ENCODE results near the gene D2HGDH. TPM values are rescaled to one million over a fixed set of nuclear protein-coding genes. Genes with fewer than 3 reads are reported as not detected.

D2HGDH gene
- total and polyA plus RNA-seq, 2 experiments from 2014 or later: 3.7 to 17.3 TPM

- ATAC-seq (no peak; the same call in 2 of the 3 replicates), DNase-seq (ENCODE audit: low spot score) (no peak)
- no peaks in the 10 kb centered on the region for H3K4me1 Mint-ChIP-seq
- Histone ChIP-seq H3F3A (replicated peaks; ENCODE audit: low read depth) (0 out of 2 replicates have a peak, but pooled peaks cover 10% of the 10 kb centered on the region), H4K20me1 (replicated peaks; ENCODE audit: insufficient read depth) (no peaks in the 10 kb centered on the region), H3K27ac (ENCODE audit: low read depth) (no peak overlapping the region), H3K9me2 (ENCODE audit: insufficient read depth) (no peaks in the 10 kb centered on the region; the same call in 1 of the 2 replicates), H3K27me3 (ENCODE audit: insufficient read depth) (no peaks in the 10 kb centered on the region), H3K79me2 (replicated peaks; ENCODE audit: insufficient read depth) (no peaks in the 10 kb centered on the region), H3K4me3 (peak overlapping the region; percentile 86), H3K4me2 (peak overlapping the region; percentile 83), H3K36me3 (ENCODE audit: insufficient read depth) (no peaks in the 10 kb centered on the region), H2AFZ (peak overlapping the region; percentile 93), H3K4me1 (ENCODE audit: insufficient read depth) (no peaks in the 10 kb centered on the region; the same call in 1 of the 2 replicates)
- H3K36me3 Mint-ChIP-seq (ENCODE audit: low read depth): no peaks in the 10 kb centered on the region; the same call in 2 of the 3 replicates
- TF ChIP-seq POLR2AphosphoS5 (IDR thresholded peaks at IDR 0.05; ENCODE audit: low read depth): peak; percentile 84
- peak in 1 of 2 experiments; percentile 24; a peak in 2 of 4 replicates for TF ChIP-seq CTCF (conservative IDR thresholded peaks at IDR 0.05; ENCODE audit: low read depth in 2 of 2)
- no peak for TF ChIP-seq EZH2phosphoT487 (IDR thresholded peaks at IDR 0.05; ENCODE audit: unreplicated experiment)
- no peak for TF ChIP-seq ZNF114 (CRISPR knock-in tag; IDR thresholded peaks at IDR 0.05)
- no peak for TF ChIP-seq ETS1 (IDR thresholded peaks at IDR 0.05)
- TF ChIP-seq ZNF331 (CRISPR knock-in tag; IDR thresholded peaks at IDR 0.05; ENCODE audit: low read depth): no peak
- H3K9me3 Mint-ChIP-seq: no peaks in the 10 kb centered on the region; the same call in 2 of the 3 replicates
- no peak overlapping the region for H3K27ac Mint-ChIP-seq
- peaks cover 17% of the 10 kb centered on the region for H3K27me3 Mint-ChIP-seq (ENCODE audit: insufficient read depth, low read depth, poor library complexity)
- peak overlapping the region; percentile 65; the same call in 1 of the 3 replicates for H3K4me3 Mint-ChIP-seq
These were observed 293 bp upstream of the D2HGDH start for GRCh38 chr2:241734208-241734466.

GRCh38 chr2:241736111-241736510, 1.7 kb downstream of the D2HGDH start:
- peak overlapping the region; percentile 79 for H3K4me3 Mint-ChIP-seq
- H3K9me3 Mint-ChIP-seq: no peaks in the 10 kb centered on the region; the same call in 2 of the 3 replicates
- H3K4me1 Mint-ChIP-seq: no peaks in the 10 kb centered on the region
- H3K79me2 ChIP-seq (replicated peaks; ENCODE audit: insufficient read depth): no peaks in the 10 kb centered on the region
- H3K27me3 ChIP-seq (ENCODE audit: insufficient read depth): no peaks in the 10 kb centered on the region
- no peaks in the 10 kb centered on the region for H3K36me3 ChIP-seq (ENCODE audit: insufficient read depth)
- H3F3A ChIP-seq (replicated peaks; ENCODE audit: low read depth): 0 out of 2 replicates have a peak, but pooled peaks cover 10% of the 10 kb centered on the region
- DNase-seq (ENCODE audit: low spot score) (no peak), ATAC-seq (no peak)
- H3K9me2 ChIP-seq (ENCODE audit: insufficient read depth): no peaks in the 10 kb centered on the region; the same call in 1 of the 2 replicates
- no peak overlapping the region for H2AFZ ChIP-seq
- no peak overlapping the region for H3K27ac ChIP-seq (ENCODE audit: low read depth)
- no peak overlapping the region; the same call in 1 of the 2 replicates for H3K4me2 ChIP-seq
- no peaks in the 10 kb centered on the region; the same call in 2 of the 3 replicates for H3K36me3 Mint-ChIP-seq (ENCODE audit: low read depth)
- H4K20me1 ChIP-seq (replicated peaks; ENCODE audit: insufficient read depth): no peaks in the 10 kb centered on the region
- no peaks in the 10 kb centered on the region for H3K4me1 ChIP-seq (ENCODE audit: insufficient read depth)
- no peak overlapping the region for H3K4me3 ChIP-seq
- peaks cover 15% of the 10 kb centered on the region for H3K27me3 Mint-ChIP-seq (ENCODE audit: insufficient read depth, low read depth, poor library complexity)
- no peak overlapping the region for H3K27ac Mint-ChIP-seq
- no peak for TF ChIP-seq EZH2phosphoT487 (IDR thresholded peaks at IDR 0.05; ENCODE audit: unreplicated experiment)
- no peak for TF ChIP-seq POLR2AphosphoS5 (IDR thresholded peaks at IDR 0.05; ENCODE audit: low read depth)
- TF ChIP-seq REST (IDR thresholded peaks at IDR 0.05; ENCODE audit: unreplicated experiment): no peak
- no peak for TF ChIP-seq EZH2 (IDR thresholded peaks at IDR 0.05; ENCODE audit: low read depth, unreplicated experiment)
- no peak for TF ChIP-seq NANOG (IDR thresholded peaks at IDR 0.05; ENCODE audit: borderline replicate concordance)
